GM18868 (cell line): ENCODE measurements around the gene MINDY2.
A peak's percentile ranks its signal among the peaks of the same experiment; 100 is the strongest.
"Not testable (repeated sequence)": the region's sequence is repeated elsewhere in the genome, so short reads cannot be mapped to it uniquely, and the experiment has no call there.

Experiments
- ATAC-seq: cut with Tn5 transposase; IDR thresholded peaks from one replicate; pipeline ENCODE4 v1.9.1; 2021; ENCODE audit warnings: mild to moderate bottlenecking, moderate library complexity; ENCODE audit not compliant: unreplicated experiment

Gene MINDY2

DNA sequence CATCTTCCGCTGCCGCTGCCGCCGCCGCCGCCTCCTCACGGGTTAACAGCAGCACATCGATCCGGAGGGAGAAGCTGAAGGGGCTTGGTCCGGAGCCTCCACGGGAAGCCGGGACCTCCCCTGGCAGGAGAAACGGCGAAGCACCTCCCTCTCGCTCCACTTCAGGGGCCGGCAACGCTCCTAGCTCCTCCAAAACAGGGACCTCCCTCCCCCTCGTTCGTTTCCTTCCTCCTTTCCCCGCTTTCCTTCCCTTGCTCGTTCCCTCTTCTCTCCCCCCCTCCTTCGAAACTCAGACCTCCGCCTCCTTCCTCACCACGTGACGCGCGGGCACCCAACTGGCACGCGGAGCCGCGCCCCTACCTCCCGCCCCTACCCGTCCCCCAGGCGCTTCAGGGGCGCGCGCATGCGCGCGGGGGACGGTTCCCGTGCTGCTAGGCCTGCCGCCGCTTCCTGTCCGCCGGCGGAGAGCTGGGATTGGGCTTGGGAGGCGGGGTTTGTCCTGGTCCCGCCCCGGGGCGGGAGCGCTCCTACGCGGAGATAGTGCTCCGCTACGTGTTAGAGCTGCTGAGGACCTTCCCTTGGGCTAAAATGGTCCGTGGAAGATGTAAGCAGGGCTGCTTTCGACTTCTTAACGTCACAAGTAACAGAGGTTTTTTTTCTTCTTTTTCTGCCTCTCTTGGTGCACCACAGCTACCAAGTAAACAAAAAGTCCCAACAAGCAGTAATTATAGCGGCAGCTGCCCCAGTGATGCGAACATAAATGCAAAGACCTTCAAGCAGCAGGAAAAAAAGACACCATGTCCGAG lies 21.4 kb upstream of the MINDY2 start, which contains the start of gene ADAM10:
ADAM10 (minus strand) TSS at position 176 of the 806 bp plus-strand sequence; CDS start at position 3, 173 bp downstream.
- ATAC-seq, result peak; percentile 88

DNA sequence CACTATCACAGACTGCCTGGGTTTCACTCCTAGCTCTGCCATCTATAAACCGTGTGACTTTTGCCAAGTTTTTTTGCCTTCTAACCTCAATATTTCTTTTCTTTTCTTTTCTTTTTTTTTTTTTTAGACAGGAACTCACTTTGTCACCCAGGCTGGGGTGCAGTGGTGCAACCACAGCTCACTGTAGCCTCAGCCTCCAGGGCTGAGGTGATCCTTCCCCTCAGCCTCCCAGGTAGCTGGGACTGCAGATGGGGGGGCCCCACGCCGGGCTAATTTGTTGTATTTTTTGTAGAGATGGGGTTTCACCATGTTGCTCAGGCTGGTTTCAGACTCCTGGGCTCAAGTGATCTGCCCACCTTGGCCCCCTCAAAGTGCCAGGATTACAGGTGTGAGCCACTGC lies 18.4 kb upstream of the MINDY2 start:
- no peak for ATAC-seq

DNA sequence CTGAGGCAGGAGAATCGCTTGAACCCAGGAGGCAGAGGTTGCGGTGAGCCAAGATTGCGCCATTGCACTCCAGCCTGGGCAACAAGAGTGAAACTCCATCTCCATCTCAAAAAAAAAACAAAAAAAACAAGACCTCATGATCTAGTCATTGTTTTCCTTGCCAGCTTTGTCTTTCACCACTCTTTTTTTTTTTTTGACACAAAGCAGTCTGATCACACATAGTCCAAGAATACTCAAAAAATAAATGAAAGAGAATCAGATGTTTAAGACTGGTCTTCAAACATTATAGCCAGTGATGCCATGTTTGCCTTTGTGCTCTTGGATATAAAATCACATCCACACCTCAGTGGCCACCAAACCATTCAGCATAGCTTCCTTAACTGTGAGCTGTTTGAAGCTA lies 15.8 kb upstream of the MINDY2 start:
- no peak for ATAC-seq

DNA sequence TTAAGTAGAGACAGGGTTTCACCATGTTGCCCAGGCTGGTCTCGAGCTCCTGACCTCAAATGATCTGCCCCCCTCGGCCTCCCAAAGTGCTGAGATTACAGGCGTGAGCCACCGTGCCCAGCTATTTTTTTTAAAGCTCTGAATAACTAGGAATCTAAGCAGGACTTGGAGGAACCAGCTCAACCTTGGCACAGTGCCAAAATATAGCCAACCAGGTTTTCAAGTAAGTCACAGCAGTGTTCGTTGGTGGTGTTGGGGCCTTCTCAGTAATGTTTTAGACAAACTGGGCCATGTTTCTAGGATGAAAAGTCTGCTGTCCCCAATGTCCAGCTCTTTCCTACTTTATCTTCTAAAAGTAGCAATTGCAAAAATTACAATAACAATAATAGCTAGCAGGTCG lies 15.1 kb upstream of the MINDY2 start:
- ATAC-seq, result no peak

DNA sequence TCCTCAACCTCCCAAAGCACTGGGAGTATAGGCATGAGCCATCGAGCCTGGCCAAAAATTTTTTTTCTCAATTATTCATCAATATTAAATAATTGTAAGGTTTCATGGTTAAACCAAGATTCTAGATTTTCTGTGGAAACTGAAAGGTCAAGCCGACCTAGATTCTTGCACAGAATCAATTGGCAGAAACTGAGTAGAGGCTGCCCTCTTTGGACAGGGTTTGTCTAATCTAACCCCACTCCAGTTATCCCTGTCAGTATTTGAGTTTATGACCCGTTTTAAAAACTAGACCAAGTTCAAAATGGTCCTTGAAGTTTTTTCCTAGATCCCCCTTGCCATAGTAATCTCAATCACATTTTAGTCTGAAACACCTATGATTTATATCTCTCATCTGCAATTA lies 13.0 kb upstream of the MINDY2 start:
- ATAC-seq, result no peak

DNA sequence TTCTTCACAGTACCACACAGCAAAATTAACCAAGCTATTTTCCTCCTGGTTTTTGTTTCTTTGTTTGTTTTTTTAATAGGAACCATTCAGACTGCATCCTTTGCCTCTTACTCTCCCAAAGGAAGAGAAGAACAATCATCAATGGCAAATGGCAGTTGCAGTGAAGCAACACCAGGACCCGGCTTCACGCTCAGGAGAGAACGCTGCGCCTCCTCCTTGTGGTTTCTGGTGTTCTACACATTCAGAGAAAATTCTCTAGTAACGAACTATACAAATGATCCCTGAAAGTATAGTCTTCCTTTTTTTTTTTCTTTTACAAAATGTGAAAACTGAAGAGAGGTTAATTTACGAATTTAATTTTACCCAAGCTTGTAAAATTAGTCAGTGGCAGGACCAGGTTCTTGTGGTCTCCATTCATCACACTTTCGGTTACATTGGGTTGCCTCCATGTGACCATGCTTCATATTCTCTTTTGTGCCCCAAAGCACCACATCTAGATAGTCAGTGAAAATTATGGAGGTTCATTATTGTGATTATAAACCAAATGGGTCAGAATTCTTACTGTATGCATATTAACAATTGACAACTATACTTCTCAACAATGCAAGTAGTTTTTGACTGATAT lies 10.6 kb upstream of the MINDY2 start:
- no peak for ATAC-seq

DNA sequence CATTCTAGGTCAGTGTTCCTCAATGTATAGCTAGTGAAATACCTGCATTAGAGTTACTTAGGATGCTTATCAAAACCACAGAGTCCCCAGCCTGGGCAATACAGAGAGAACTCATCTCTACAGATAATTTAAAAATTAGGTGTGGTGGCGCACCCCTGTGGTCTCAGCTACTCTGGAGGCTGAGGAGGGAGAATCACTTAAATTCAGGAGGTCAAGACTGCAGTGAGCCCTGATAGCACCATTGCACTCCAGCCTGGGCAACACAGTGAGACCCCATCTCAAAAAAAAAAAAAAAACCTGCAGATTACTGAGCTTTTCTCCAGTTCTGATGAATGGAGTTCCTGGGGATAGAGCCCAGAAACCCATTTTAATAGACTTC lies 10.1 kb upstream of the MINDY2 start:
- ATAC-seq, result no peak

DNA sequence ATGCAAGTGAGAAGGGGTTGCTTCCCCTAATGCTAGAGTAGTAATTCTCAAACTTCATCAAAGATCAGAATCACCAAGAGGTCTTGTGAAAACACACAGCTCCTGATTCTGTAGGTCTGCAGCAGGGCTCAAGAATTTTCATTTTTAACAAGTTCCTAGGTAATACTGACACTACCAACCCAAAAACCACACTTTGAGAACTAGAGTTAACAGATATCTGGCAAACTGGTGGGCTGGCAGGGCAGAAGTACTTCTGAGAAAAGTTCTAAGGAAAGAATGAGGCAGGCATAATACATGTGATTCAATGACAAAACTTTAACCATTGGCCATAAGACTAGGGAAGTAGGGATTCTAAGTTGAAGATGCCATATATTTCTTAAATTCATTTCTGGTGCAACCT lies 8.8 kb upstream of the MINDY2 start:
- ATAC-seq, result no peak

DNA sequence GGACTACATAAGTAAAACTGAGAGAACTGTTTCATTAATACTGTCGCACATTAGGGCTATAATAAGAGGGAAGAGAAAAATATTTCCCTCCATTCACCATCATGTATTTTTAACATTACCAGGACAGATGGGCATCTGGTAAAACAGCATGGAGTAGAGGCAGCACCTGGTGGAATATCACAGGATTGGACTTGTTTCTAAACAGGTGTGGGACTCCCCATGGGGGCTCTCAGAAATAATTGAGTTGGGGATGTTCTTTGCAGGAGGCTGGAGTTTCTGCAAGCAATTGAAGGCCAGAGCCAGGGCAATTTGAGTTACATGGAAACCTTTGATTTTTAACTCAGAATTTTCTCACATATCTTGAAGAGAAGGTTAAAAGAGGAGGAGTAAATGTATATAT lies 8.4 kb upstream of the MINDY2 start:
- ATAC-seq, result no peak

DNA sequence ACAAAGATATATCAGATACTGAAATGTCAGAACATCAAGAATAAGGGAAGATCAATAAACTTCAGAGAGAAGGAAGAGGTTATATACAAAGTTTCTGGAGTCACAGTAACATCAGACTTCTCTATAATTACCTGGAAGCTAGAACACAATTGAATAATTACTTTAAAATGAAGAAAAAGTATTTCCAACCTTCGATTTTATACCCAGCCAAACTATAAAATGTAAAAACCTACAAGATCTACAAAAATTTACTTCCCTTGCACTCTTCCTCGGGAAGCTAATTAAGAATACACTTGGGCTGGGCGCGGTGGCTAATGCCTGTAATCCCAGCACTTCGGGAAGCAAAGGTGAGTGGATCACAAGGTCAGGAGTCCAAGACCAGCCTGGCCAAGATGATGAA lies 6.6 kb upstream of the MINDY2 start:
- ATAC-seq, result no peak

DNA sequence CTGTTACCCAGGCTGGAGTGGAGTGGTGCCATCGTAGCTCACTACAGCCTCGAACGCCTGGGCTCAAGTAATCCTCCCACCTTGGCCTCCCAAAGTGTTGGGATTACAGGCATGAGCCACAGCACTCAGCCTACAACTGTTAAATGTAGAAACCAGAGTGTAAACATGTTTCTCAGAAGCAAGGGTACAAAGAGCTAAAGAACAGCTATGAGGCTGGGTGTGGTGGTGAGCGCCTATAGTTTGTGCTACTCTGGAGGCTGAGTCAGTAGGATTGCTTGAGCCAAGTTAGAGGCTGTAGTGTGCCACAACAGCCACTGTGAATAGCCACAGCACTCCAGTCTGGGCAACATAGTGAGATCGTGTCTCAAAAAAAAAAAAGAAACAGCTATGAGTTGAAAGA lies 4.8 kb upstream of the MINDY2 start:
- ATAC-seq, result no peak

DNA sequence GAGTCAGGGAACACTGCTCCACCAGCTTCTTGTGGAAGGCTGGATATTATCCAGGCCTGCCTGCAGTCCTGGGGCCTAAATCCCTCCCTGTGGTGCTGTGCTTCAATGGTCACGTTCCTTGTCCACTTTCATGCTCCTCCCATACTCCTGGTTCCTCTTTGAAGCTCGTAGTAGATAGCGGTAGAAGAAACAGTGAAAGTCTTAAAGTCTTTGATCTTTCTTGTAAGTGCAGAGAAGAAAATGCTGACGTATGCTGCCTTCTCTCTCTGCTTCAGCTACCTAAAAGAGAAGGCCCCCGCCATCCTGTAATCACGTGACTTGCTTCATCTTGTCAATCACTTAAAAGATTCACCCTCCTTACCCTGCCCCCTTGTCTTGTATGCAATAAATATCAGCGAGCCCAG lies 2.5 kb upstream of the MINDY2 start:
- not testable (repeated sequence) for ATAC-seq

DNA sequence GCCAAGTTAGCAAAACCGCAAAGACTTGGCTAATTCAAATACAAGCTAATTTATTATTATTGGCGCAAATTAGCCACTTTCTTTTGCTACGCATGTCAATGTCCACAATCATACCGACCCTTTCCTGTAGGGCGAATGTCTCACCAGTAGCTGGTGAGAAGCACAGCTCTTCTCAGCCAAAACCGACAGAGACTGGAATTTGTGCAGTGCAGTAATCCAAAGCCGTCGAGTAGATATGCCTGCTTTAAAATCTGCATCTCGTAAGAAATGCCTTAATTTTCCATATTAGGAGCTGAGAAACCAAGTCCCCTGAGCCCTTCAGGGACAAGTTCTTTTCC lies 614 bp upstream of the MINDY2 start:
- peak; percentile 17 for ATAC-seq

DNA sequence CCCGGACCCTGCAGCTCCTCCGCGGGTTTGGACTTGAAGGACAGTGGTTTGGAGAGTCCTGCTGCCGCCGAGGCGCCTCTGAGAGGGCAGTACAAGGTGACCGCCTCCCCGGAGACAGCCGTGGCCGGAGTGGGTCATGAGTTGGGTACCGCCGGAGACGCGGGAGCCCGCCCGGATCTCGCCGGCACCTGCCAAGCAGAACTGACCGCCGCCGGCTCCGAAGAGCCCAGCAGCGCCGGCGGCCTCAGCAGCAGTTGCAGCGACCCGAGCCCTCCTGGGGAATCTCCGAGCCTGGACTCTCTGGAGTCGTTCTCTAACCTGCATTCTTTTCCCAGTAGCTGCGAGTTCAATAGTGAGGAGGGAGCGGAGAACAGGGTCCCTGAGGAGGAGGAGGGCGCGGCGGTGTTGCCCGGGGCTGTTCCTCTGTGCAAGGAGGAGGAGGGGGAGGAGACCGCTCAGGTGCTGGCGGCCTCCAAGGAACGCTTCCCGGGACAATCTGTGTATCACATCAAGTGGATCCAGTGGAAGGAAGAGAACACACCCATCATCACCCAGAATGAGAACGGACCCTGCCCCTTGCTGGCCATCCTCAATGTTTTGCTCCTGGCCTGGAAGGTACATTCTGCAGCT lies 634 bp downstream of the MINDY2 start:
- peak; percentile 1 for ATAC-seq

DNA sequence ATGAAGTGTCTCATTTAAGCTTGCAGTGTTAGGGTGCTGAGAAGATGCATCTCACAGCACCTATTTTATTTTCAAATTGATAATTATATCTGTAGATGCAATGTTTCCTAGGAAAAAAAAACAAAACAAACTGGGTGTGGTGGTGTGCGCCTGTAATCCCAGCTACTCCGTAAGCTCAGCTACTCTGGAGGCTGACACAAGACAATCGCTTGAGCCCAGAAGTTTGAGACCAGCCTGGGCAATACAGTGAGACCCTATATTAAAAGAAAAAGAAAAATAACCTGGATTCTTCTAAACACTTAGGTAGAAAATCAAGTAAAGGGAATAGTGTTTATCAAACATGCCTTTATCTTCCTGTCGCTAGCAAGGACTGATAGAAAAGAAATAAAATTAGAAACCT lies 1.9 kb downstream of the MINDY2 start:
- ATAC-seq, result no peak

DNA sequence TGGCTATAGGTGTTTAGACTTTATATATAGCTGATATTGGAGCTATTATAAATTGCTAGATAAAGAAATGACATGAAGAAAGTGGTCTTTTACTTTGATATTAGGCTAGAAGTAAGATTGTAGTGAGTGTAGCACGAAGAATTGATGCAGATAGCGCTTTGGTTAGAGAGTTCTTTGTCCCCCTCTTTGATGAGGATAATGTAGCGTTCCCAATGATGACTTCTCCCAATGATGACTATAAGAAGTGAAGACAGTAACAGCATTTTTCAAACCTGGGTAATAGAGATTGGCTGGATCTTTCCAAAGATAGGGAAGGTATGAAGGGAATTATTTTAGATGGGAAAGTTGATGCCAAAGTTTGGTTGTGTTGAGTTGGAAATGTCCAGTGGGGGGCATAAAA lies 4.3 kb downstream of the MINDY2 start:
- no peak for ATAC-seq

DNA sequence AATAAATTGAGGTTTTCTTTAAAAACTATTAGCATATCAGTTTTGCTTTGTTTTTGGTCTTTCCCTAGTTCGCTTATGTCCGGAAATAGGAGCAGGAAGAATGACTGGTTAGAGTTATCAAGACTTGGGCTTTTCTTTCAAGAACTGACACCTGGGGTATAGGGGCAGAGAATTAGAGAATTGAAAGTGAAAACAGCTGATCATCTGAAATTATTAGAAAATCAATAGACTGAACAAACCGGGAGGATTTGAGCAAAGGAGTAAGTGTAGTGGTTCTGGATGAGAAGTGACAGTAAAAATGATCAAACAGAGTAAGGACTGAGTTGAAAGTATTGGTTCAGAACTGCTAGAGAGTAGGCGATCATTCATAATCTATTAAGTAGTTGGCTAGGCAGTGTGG lies 6.0 kb downstream of the MINDY2 start:
- ATAC-seq, result peak; percentile 69

DNA sequence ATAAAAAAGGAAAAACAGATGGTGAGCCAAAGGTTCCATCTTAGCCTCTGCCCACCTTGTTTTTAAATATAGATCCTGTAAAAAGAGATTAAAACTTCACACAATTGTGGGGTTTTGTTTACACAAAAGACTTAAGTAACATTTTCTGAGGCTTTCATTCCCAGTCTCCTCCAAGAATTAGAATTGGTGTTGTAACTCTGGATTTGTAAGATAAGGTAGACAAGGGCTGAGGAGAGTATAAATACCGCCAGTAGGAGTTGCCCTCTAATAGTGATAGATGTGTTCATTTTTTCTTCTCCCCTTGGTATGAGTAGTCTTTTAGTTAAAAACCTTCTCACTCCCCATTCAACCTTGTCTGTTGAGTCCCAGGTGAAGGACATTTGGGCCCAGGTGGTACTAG lies 8.5 kb downstream of the MINDY2 start:
- ATAC-seq, result no peak

DNA sequence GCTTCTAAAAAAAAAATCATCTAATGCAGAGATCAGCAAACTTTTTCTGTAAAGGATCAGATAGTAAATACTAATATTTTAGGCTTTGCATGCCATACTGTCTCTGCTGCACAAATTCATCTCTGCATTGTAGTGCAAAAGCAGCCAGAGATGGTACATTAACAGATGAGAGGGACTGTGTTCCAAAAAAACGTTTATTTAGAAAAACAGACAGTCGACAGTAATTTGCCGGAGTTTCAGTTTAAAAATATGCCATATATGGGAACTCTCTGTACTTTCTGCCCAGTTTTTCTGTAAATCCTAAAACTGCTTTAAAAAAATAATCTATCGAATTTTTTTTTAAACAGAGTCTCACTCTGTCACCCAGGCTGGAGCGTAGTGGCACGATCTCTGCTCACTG lies 14.3 kb downstream of the MINDY2 start:
- no peak for ATAC-seq

DNA sequence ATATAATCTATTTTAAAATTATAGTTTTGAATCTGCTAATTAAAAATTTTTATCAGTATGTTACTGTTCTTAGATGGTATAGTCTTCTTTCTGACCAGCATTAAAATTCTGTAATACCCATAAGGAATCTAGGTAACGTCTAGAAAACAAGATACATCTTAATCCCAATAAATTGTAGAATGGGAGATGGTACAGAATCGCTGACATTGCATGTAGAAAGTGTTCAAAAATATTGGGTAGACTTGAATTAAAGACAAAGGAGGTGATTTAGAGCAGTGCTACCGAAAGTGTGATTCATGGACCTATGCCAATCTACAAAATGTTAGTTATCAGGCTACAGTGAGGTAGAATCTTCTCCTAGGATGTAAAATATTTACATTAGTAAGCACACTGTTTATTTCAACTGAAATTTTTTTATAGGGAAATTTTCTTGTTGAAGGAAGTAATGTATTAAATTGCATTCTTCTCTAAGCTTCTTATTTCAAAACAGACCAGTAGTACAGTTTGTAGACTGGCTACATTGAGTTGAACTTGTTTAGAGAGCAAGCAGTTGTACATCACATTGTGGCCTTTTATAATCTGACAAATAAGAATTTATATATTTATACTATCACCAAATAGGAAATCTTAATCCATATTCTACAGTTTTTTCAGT lies 17.1 kb downstream of the MINDY2 start:
- no peak for ATAC-seq

DNA sequence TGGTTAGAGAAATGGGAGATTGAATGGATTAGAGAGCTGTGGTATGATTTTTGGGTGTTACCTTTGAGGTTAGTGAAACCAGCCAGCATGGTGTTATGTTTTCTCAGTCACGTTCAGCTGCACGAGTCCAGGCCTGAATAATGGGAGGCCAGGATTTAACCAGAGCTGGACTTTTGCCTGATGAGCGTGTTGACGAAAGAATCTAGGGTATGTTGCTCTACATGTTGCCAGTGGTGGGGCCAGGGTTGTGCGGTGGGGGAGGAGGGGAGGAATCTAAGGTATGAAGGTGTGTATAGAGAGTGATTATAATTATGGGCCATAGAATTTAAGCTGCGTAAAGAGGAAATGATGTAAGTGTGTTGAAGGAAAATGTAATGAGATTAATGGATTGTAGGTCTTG lies 22.8 kb downstream of the MINDY2 start:
- no peak for ATAC-seq

DNA sequence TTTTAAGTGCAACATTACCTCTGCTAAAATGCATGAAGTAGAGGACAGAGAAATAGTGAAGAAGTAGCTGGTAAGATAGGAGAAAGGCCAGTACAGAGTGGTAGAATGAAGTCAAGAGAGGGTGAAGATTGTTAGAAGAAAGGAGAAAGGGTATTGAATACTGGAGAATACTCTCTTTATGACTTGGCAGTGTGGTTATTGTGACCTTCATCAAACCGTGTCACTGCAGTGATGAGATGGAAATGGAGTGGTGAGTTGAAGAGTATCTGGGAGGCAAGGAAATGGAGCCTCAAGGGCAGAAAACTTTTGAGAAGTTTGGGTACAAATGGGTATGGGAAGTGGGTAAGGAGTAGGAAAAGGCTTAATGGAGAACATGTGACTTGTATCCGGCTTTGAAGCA lies 24.7 kb downstream of the MINDY2 start:
- ATAC-seq, result no peak
